Upper lobe of right lung (tissue), 1 donor: Measurements from ENCODE around the gene GPR183. TPM values are rescaled to one million over a fixed set of nuclear protein-coding genes. Genes with fewer than 3 reads are reported as not detected.

ENCODE experiments used
- ATAC-seq: fragments of 200-7000 bp; cut with Tn5 transposase; one replicate; pipeline ENCODE4 v1.9.1; 2020; ENCODE audit warnings: mild to moderate bottlenecking, moderate library complexity
- DNase-seq: peaks from one replicate; pipeline ENCODE4 v3.0.0-alpha.2; 2020
- H3K27ac ChIP-seq: fragments of 200-600 bp; one replicate; pipeline ENCODE4 v1.8.0; 2022
- H3K27me3 ChIP-seq: fragments of 200-600 bp; one replicate; pipeline ENCODE4 v1.8.0; 2022; ENCODE audit warnings: mild to moderate bottlenecking
- H3K36me3 ChIP-seq: fragments of 200-600 bp; one replicate; pipeline ENCODE4 v1.8.0; 2022
- H3K4me1 ChIP-seq: fragments of 200-600 bp; one replicate; pipeline ENCODE4 v1.8.0; 2022
- H3K4me3 ChIP-seq: fragments of 200-600 bp; one replicate; pipeline ENCODE4 v1.8.0; 2022; ENCODE audit warnings: mild to moderate bottlenecking
- H3K9me3 ChIP-seq: fragments of 200-600 bp; one replicate; pipeline ENCODE4 v1.8.0; 2022
- CTCF ChIP-seq: fragments of 200-600 bp; IDR thresholded peaks from one replicate; pipeline ENCODE4 v1.8.0; 2022; ENCODE audit warnings: antibody characterized with exemption
- intact Hi-C: fragments of 100-400 bp; cut with DNase I; formaldehyde crosslinking; loops from one replicate; pipeline ENCODE4 v1.11.0; 2022
- total RNA-seq: library from RNA; stranded (reverse); fragmentation: NEBNext Ultra II Directional; extraction: Animal tissue kit (Norgen Biotek cat#: 25700); gene quantifications from one replicate; pipeline ENCODE4 v1.2.1, GENCODE V29; 2021
- donor health status: DM: no; HTN: yes; CAD: no; lungs with severe emphysema.

GPR183 gene
- total RNA-seq, 1 donor from 2014 or later, result 13.6 TPM

GRCh38 chr13:99335603-99336002, 28.4 kb upstream of the GPR183 start:
- no peak for TF ChIP-seq CTCF
- no peaks in the 10 kb centered on the region for H3K9me3 ChIP-seq
- intact Hi-C loops, result no loop called here
- ATAC-seq, result no peak
- H3K36me3 ChIP-seq, result peaks cover 15% of the 10 kb centered on the region
- no peak overlapping the region for H3K27ac ChIP-seq
- DNase-seq, result no peak
- no peaks in the 10 kb centered on the region for H3K4me1 ChIP-seq
- no peak overlapping the region for H3K4me3 ChIP-seq
- H3K27me3 ChIP-seq, result no peaks in the 10 kb centered on the region

DNA sequence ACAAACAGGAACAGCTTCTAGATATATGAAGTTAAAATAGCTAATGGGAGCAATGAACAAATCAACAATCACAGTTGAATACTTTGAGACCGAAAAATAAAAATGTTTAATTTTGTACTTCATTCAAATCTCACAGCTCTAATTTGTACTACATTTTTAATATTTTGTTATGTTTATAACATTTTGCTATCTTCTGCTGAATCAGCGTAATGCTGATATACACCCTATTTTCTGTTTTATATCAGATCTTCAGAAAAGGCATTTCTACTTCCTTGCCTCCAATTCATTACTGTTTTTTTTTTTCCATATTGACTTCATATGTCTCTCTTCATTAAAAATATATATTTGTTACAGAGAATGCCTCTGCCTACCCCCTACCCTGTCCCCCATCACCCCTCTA, 27.9 kb upstream of the GPR183 start:
- intact Hi-C loops, result no loop called here
- H3K36me3 ChIP-seq, result peaks cover 10% of the 10 kb centered on the region
- no peaks in the 10 kb centered on the region for H3K27me3 ChIP-seq
- no peaks in the 10 kb centered on the region for H3K9me3 ChIP-seq
- no peak for TF ChIP-seq CTCF
- H3K27ac ChIP-seq, result no peak overlapping the region
- ATAC-seq (no peak), DNase-seq (no peak)
- no peaks in the 10 kb centered on the region for H3K4me1 ChIP-seq
- H3K4me3 ChIP-seq, result no peak overlapping the region

- H3K36me3 ChIP-seq, result peaks cover 10% of the 10 kb centered on the region
- H3K4me1 ChIP-seq, result no peaks in the 10 kb centered on the region
- H3K27ac ChIP-seq, result no peak overlapping the region
- H3K27me3 ChIP-seq, result no peaks in the 10 kb centered on the region
- no peaks in the 10 kb centered on the region for H3K9me3 ChIP-seq
- intact Hi-C loops, result no loop called here
- TF ChIP-seq CTCF, result no peak
- no peak overlapping the region for H3K4me3 ChIP-seq
- no peak for DNase-seq
- no peak for ATAC-seq
These were observed 27.0 kb upstream of the GPR183 start for GRCh38 chr13:99334221-99334620.

DNA sequence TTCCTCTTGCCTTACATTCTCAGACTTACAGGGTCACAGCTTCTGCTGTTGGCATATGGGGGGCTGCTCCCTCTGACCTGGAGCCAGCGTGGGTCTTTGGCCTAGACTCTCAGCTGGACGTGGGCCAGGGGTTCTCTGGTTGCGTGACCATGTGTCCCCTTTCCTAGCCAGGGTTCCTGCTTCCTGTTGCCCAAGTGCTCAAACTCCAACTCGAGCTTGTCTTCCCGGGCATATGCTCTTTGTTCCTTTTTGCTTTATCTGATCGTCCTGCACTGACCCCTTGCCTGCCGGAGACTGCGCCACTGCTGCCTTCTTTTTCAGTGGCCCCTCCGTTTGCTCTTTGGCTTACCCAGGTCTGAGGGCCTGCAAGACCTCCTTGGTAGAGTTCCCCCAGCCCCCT, 25.3 kb upstream of the GPR183 start:
- no peak for DNase-seq
- Histone ChIP-seq H3K9me3 (no peaks in the 10 kb centered on the region), H3K27ac (no peak overlapping the region), H3K4me3 (no peak overlapping the region), H3K27me3 (no peaks in the 10 kb centered on the region), H3K36me3 (peaks cover 10% of the 10 kb centered on the region), H3K4me1 (no peaks in the 10 kb centered on the region)
- intact Hi-C loops, result no loop called here
- no peak for ATAC-seq
- no peak for TF ChIP-seq CTCF

- H3K36me3 ChIP-seq, result peaks cover 10% of the 10 kb centered on the region
- no peak overlapping the region for H3K27ac ChIP-seq
- no peak for DNase-seq
- TF ChIP-seq CTCF, result no peak
- H3K4me3 ChIP-seq, result no peak overlapping the region
- H3K9me3 ChIP-seq, result no peaks in the 10 kb centered on the region
- ATAC-seq, result no peak
- intact Hi-C loops, result no loop called here
- no peaks in the 10 kb centered on the region for H3K4me1 ChIP-seq
- H3K27me3 ChIP-seq, result no peaks in the 10 kb centered on the region
These were observed 24.7 kb upstream of the GPR183 start for GRCh38 chr13:99331881-99332293.

GRCh38 chr13:99330942-99331341, 23.7 kb upstream of the GPR183 start:
- TF ChIP-seq CTCF, result no peak
- Histone ChIP-seq H3K27me3 (no peaks in the 10 kb centered on the region), H3K9me3 (no peaks in the 10 kb centered on the region), H3K36me3 (peaks cover 9% of the 10 kb centered on the region), H3K4me3 (no peak overlapping the region), H3K27ac (no peak overlapping the region), H3K4me1 (no peaks in the 10 kb centered on the region)
- ATAC-seq, result no peak
- no peak for DNase-seq
- intact Hi-C loops, result no loop called here
